ENCODE measurements around the gene RC3H2.

- TF ChIP-seq POLR2AphosphoS5 (IDR thresholded peaks at IDR 0.05; ENCODE audit: low read depth, low read length) = no peak
- TF ChIP-seq, protein P1, sequence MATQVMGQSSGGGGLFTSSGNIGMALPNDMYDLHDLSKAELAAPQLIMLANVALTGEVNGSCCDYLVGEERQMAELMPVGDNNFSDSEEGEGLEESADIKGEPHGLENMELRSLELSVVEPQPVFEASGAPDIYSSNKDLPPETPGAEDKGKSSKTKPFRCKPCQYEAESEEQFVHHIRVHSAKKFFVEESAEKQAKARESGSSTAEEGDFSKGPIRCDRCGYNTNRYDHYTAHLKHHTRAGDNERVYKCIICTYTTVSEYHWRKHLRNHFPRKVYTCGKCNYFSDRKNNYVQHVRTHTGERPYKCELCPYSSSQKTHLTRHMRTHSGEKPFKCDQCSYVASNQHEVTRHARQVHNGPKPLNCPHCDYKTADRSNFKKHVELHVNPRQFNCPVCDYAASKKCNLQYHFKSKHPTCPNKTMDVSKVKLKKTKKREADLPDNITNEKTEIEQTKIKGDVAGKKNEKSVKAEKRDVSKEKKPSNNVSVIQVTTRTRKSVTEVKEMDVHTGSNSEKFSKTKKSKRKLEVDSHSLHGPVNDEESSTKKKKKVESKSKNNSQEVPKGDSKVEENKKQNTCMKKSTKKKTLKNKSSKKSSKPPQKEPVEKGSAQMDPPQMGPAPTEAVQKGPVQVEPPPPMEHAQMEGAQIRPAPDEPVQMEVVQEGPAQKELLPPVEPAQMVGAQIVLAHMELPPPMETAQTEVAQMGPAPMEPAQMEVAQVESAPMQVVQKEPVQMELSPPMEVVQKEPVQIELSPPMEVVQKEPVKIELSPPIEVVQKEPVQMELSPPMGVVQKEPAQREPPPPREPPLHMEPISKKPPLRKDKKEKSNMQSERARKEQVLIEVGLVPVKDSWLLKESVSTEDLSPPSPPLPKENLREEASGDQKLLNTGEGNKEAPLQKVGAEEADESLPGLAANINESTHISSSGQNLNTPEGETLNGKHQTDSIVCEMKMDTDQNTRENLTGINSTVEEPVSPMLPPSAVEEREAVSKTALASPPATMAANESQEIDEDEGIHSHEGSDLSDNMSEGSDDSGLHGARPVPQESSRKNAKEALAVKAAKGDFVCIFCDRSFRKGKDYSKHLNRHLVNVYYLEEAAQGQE (IDR thresholded peaks at IDR 0.05; ENCODE audit: insufficient read depth in 1 of 2, low read depth in 2 of 2, low read length in 2 of 2) = no peak
- no peak for TF ChIP-seq SIN3A (IDR thresholded peaks at IDR 0.05; ENCODE audit: borderline replicate concordance, insufficient read depth, low read length)
- TF ChIP-seq TAF1 (IDR thresholded peaks at IDR 0.05; ENCODE audit: borderline replicate concordance, insufficient read depth, low read length) = no peak
Observed at GRCh38 chr9:122821278-122821943, 83.7 kb downstream of the RC3H2 start.
